B cell (primary cell): ENCODE results near the gene NANOS3. TPM values are rescaled to one million over a fixed set of nuclear protein-coding genes. Genes with fewer than 3 reads are reported as not detected.

Source experiments
- ATAC-seq: fragments of 200-7000 bp; cut with Tn5 transposase; one replicate; pipeline ENCODE4 v1.10.0; 2021; ENCODE audit warnings: low read depth, mild to moderate bottlenecking, moderate number of reproducible peaks, moderate library complexity
- CTCF ChIA-PET: fragments of 350-600 bp; sonication (Branson Sonifier 250); formaldehyde crosslinking; loops from one replicate; lab custom pipeline; 2021; ENCODE audit warnings: antibody characterized with exemption, inconsistent platforms; lab: Charles Lee
- POLR2A ChIA-PET: fragments of 350-600 bp; sonication (Branson Sonifier 250); formaldehyde crosslinking; loops from one replicate; lab custom pipeline; 2021; ENCODE audit warnings: antibody characterized with exemption; lab: Charles Lee
- DNase-seq: peaks from one replicate; pipeline ENCODE4 v3.0.0; 2013
- H2AFZ ChIP-seq: 2 replicates; pipeline ENCODE4 v1.6.1; 2012; ENCODE audit warnings: mild to moderate bottlenecking, low read depth, low read length; ENCODE audit not compliant: insufficient read depth, poor library complexity, severe bottlenecking
- H3K27ac ChIP-seq, 2 donors: 1 replicate in 1 of 2; 2 replicates in 1 of 2; pipeline ENCODE4 v1.5.1; 2012 to 2013; ENCODE audit warnings: low read length in 2 of 2, mild to moderate bottlenecking in 2 of 2, moderate library complexity in 1 of 2
- H3K27me3 ChIP-seq, 4 experiments: fragments of 200-600 bp in 1 of 4; sonication (generic) in 1 of 4; replicated peaks in 1 of 4; 1 replicate in 2 of 4; 2 replicates in 2 of 4; pipeline versions ENCODE4 v1.6.1 to v1.7.0; 2013 to 2016; ENCODE audit warnings: low read length in 3 of 4, mild to moderate bottlenecking in 2 of 4, mixed read lengths in 1 of 4, moderate library complexity in 1 of 4; ENCODE audit not compliant: insufficient read depth in 4 of 4, control insufficient read depth in 3 of 4; ENCODE audit errors: control extremely low read depth in 1 of 4
- H3K36me3 ChIP-seq, 2 experiments: replicated peaks in 1 of 2; 1 replicate in 1 of 2; 2 replicates in 1 of 2; pipeline versions ENCODE4 v1.6.1 to v1.7.1; 2013; ENCODE audit warnings: low read length in 1 of 2; ENCODE audit not compliant: insufficient read depth in 2 of 2, control insufficient read depth in 1 of 2; ENCODE audit errors: control extremely low read depth in 1 of 2, extremely low read depth in 1 of 2
- H3K4me1 ChIP-seq, 2 donors: fragments of 200-600 bp in 1 of 2; sonication (generic) in 1 of 2; 1 replicate in 1 of 2; 2 replicates in 1 of 2; pipeline versions ENCODE4 v1.5.1 to v1.6.1; 2013 to 2017; ENCODE audit warnings: low read length in 2 of 2; ENCODE audit not compliant: control insufficient read depth in 2 of 2, insufficient read depth in 2 of 2
- H3K4me2 ChIP-seq: replicated peaks from 2 replicates; pipeline ENCODE3; 2012; ENCODE audit warnings: mild to moderate bottlenecking, low read depth, low read length; ENCODE audit not compliant: poor library complexity, severe bottlenecking
- H3K4me3 ChIP-seq, 5 experiments: fragments of 200-600 bp in 1 of 5; sonication (generic) in 1 of 5; 1 replicate in 3 of 5; 2 replicates in 2 of 5; pipeline versions ENCODE4 v1.5.1 to v1.7.0; 2011 to 2016; ENCODE audit warnings: low read length in 4 of 5, mild to moderate bottlenecking in 4 of 5, low read depth in 2 of 5, control low read depth in 1 of 5, moderate library complexity in 1 of 5; ENCODE audit not compliant: insufficient read depth in 1 of 5; ENCODE audit errors: control extremely low read depth in 1 of 5, extremely low read depth in 1 of 5
- H3K79me2 ChIP-seq: fragments of 200-600 bp; sonication (generic); one replicate; pipeline ENCODE4 v1.6.0; 2016; ENCODE audit warnings: low read length; ENCODE audit not compliant: control insufficient read depth, insufficient read depth
- H3K9ac ChIP-seq: fragments of 200-600 bp; sonication (generic); 2 replicates; pipeline ENCODE4 v1.6.1; 2017; ENCODE audit warnings: mild to moderate bottlenecking, low read length, moderate library complexity
- H3K9me3 ChIP-seq, 3 donors: one replicate each; pipeline versions ENCODE4 v1.6.1 to v1.7.1; 2013; ENCODE audit warnings: low read length in 2 of 3; ENCODE audit not compliant: control insufficient read depth in 2 of 3, insufficient read depth in 1 of 3; ENCODE audit errors: control extremely low read depth in 1 of 3
- H4K20me1 ChIP-seq: 2 replicates; pipeline ENCODE4 v1.6.0; 2012; ENCODE audit warnings: mild to moderate bottlenecking, low read length; ENCODE audit not compliant: insufficient read depth, control insufficient read depth, poor library complexity, severe bottlenecking
- H3K27ac Mint-ChIP-seq: one replicate; pipeline ENCODE4 v1.8.0; 2021; ENCODE audit warnings: mixed read lengths
- H3K27me3 Mint-ChIP-seq: one replicate; pipeline ENCODE4 v1.8.0; 2021; ENCODE audit warnings: mixed read lengths
- H3K4me1 Mint-ChIP-seq: one replicate; pipeline ENCODE4 v1.8.0; 2021; ENCODE audit warnings: mixed read lengths
- H3K4me3 Mint-ChIP-seq: one replicate; pipeline ENCODE4 v1.8.0; 2021; ENCODE audit warnings: mixed read lengths
- H3K9me3 Mint-ChIP-seq: one replicate; pipeline ENCODE4 v1.8.0; 2022; ENCODE audit warnings: mixed read lengths; ENCODE audit not compliant: insufficient read depth
- CTCF ChIP-seq: fragments of 200-600 bp; IDR thresholded peaks from one replicate; pipeline ENCODE4 v1.8.0; 2022; ENCODE audit warnings: antibody characterized with exemption, mild to moderate bottlenecking
- EZH2 ChIP-seq: IDR thresholded peaks from 2 replicates; pipeline ENCODE4 v1.6.1; 2012; ENCODE audit warnings: borderline replicate concordance, low read depth, mild to moderate bottlenecking, moderate library complexity, low read length; ENCODE audit not compliant: insufficient read depth, poor library complexity, severe bottlenecking
- WGBS: methylation state at CpG from one replicate; pipeline ENCODE4 v1.1.5; 2013; ENCODE audit warnings: missing lambda C conversion rate; ENCODE audit not compliant: insufficient coverage; 5-methylcytosine and 5-hydroxymethylcytosine counted together
- intact Hi-C: fragments of 100-400 bp; cut with micrococcal nuclease; formaldehyde crosslinking; loops from one replicate; pipeline ENCODE4 v1.10.0; 2022
- polyA plus RNA-seq: library from polyadenylated mRNA; depleted of rRNA; stranded (reverse); fragments of >200 nt; gene quantifications from 2 replicates; pipeline ENCODE4 v1.2.3, GENCODE V29; 2012
- total RNA-seq, 2 donors: library from RNA; stranded (reverse); fragments of 120-200 nt in 1 of 2; gene quantifications; 1 replicate in 1 of 2; 2 replicates in 1 of 2; pipeline versions ENCODE4 v1.2.3 to v1.2.4, GENCODE V29; 2013 to 2022

Gene NANOS3
- total and polyA plus RNA-seq, 2 donors (not counting 1 experiment from before 2014, with no cell fraction given) = 0.49 TPM; not detected in 1

GRCh38 chr19:13913352-13913751, 36.4 kb downstream of the NANOS3 start:
- H4K20me1 ChIP-seq = no peaks in the 10 kb centered on the region
- H3K27ac Mint-ChIP-seq = no peak overlapping the region
- no peaks in the 10 kb centered on the region for H3K4me1 Mint-ChIP-seq
- no peak overlapping the region for H2AFZ ChIP-seq
- no peaks in the 10 kb centered on the region for H3K27me3 ChIP-seq
- H3K27me3 Mint-ChIP-seq = no peaks in the 10 kb centered on the region
- POLR2A ChIA-PET = no interaction called here
- no peak for ATAC-seq
- H3K36me3 ChIP-seq = peaks cover 1 to 36% of the 10 kb centered on the region in 2 experiments
- DNase-seq = no peak
- H3K9me3 ChIP-seq = peaks cover 0 to 4% (median 0%) of the 10 kb centered on the region in 3 donors
- no peaks in the 10 kb centered on the region for H3K9me3 Mint-ChIP-seq
- H3K4me2 ChIP-seq = no peak overlapping the region
- 100% methylated on average over 16 of the region's 17 CpGs for WGBS
- H3K27ac ChIP-seq = no peak overlapping the region
- no peak overlapping the region for H3K4me3 Mint-ChIP-seq
- TF ChIP-seq CTCF (no peak), EZH2 (no peak)
- no peaks in the 10 kb centered on the region for H3K4me1 ChIP-seq
- H3K79me2 ChIP-seq = no peaks in the 10 kb centered on the region
- CTCF ChIA-PET = no interaction called here
- H3K4me3 ChIP-seq = no peak overlapping the region
- intact Hi-C loops = no loop called here
- no peak overlapping the region for H3K9ac ChIP-seq

GRCh38 chr19:13914777-13915176, 37.8 kb downstream of the NANOS3 start:
- ATAC-seq (no peak), DNase-seq (no peak)
- no peak for TF ChIP-seq CTCF
- no peak for TF ChIP-seq EZH2
- ChIA-PET POLR2A (no interaction called here), CTCF (interaction anchor here (1.4 kb wide), 1 partner anchor 138 kb away, joined by 3 read pairs; no protein-coding TSS in a partner anchor)
- Histone ChIP-seq H2AFZ (no peak overlapping the region), H3K4me2 (no peak overlapping the region), H3K79me2 (no peaks in the 10 kb centered on the region), H3K4me1 (no peaks in the 10 kb centered on the region), H3K9ac (no peak overlapping the region), H3K27me3 (no peaks in the 10 kb centered on the region), H3K36me3 (peaks cover 1 to 36% of the 10 kb centered on the region in 2 experiments), H3K27ac (no peak overlapping the region), H4K20me1 (no peaks in the 10 kb centered on the region), H3K4me3 (no peak overlapping the region), H3K9me3 (peaks cover 0 to 4% (median 0%) of the 10 kb centered on the region in 3 donors)
- Mint-ChIP-seq H3K4me1 (no peaks in the 10 kb centered on the region), H3K4me3 (no peak overlapping the region), H3K27ac (no peak overlapping the region), H3K9me3 (no peaks in the 10 kb centered on the region), H3K27me3 (no peaks in the 10 kb centered on the region)
- 100% methylated on average over 2 of the region's 3 CpGs for WGBS
- intact Hi-C loops = no loop called here
